Prostate gland (tissue), 2 donors: ENCODE results near the gene REPIN1.

ENCODE experiments used
- POLR2AphosphoS5 ChIP-seq: sonication (generic); formaldehyde crosslinking; IDR thresholded peaks from one replicate; pipeline ENCODE4 v1.6.1; 2017; ENCODE audit warnings: antibody characterized with exemption
- TF ChIP-seq, protein P1 (sequence below), 4 experiments: fragments of 200-600 bp in 2 of 4; fragments of 450-650 bp in 2 of 4; sonication (generic) in 2 of 4; IDR thresholded peaks; 1 replicate in 3 of 4; 2 replicates in 1 of 4; pipeline ENCODE4 v1.5.1; 2016 to 2019; ENCODE audit warnings: antibody characterized with exemption in 4 of 4, mild to moderate bottlenecking in 2 of 4, moderate library complexity in 2 of 4

DNA sequence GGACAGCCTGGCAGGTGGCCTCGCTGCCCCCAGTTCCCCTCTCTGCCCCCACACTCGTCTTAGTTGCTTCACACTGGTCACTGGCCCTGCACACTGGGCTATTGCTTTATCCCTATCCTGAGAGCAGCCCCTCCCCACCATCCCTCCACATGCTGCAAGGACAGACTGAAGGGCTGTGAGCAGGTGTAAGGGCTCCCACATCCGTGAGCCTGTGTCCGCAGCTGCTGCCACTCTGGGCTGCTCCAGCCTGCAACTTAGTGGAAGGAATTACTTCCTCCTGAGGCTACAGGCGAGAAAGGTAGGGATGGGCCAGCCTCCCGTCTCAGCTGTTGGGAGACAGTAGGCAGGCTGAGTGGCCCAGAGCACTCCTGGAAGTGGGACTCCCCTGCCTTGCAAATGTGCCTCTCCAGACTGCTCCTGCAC lies 31.0 kb upstream of the REPIN1 start:
- no peak for TF ChIP-seq POLR2AphosphoS5
- TF ChIP-seq, protein P1, sequence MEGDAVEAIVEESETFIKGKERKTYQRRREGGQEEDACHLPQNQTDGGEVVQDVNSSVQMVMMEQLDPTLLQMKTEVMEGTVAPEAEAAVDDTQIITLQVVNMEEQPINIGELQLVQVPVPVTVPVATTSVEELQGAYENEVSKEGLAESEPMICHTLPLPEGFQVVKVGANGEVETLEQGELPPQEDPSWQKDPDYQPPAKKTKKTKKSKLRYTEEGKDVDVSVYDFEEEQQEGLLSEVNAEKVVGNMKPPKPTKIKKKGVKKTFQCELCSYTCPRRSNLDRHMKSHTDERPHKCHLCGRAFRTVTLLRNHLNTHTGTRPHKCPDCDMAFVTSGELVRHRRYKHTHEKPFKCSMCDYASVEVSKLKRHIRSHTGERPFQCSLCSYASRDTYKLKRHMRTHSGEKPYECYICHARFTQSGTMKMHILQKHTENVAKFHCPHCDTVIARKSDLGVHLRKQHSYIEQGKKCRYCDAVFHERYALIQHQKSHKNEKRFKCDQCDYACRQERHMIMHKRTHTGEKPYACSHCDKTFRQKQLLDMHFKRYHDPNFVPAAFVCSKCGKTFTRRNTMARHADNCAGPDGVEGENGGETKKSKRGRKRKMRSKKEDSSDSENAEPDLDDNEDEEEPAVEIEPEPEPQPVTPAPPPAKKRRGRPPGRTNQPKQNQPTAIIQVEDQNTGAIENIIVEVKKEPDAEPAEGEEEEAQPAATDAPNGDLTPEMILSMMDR (IDR thresholded peaks at IDR 0.05): no peak
